Stimulated activated CD8-positive, alpha-beta memory T cell treated with anti-CD3 and anti-CD28 coated beads, Interleukin-12 subunit alpha, Interleukin-12 subunit beta, amount 100 ng/mL, for 1 hour (primary cell): Measurements from ENCODE around the gene BLMH.

Experiments used
- DNase-seq: peaks from one replicate; pipeline ENCODE4 v3.0.0-alpha.2; 2020; ENCODE audit warnings: low read depth

BLMH gene

DNA sequence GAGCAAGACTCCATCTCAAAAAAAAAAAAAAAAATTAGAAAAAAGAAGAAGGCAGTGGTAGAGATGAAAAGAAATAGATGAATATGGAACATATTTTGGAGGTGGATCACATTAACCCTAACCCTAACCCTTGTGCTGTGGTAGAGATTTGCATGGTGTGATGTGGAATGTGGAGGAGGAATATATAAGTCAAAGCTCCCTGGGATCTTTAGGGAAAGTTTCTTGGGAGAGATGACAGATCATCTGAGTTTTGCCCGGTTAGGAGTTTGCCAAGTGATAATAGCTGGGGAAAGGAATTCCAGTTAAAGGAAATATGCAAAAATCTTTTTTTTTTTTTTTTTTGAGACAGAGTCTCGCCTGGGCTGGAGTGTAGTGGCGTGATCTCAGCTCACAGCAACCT lies 13.0 kb upstream of the BLMH start:
- DNase-seq, result no peak

DNA sequence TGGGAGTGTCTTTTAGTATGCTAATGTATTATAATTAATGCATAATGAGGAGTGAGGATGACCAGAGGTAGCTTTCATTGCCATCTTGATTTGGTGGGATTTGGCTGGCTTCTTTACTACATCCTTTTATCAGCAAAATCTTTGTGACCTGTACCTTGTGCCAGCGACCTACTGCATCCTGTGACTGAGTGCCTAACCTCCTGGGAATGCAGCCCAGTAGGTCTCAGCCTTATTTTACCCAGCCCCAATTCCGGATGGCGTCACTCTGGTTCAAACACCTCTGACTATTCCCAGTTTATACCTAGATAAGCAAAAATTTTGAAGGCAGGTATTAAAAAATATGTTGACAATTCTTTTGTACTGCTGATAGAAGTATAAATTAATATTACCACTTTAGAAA lies 10.5 kb upstream of the BLMH start:
- no peak for DNase-seq

GRCh38 chr17:30300818-30301217 lies 9.1 kb upstream of the BLMH start:
- DNase-seq, result no peak

DNA sequence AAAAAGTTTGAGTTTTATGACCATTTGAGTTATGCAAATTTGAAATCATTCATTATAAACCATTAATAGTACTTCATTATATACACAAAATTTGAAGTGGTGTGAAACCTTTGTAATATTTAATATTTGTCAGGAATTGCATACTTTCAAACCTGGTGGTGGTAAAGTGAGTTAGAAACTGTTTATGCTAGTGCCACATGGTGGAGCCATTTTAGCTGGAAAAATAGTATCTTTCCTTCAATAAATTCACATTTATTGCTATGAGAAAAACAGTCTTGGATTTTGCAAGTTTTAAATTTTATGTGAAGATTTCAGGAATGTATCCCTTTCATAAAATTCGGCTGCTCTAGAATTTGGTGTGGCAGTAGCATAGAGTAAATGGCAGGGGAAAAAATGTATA lies 7.3 kb upstream of the BLMH start:
- DNase-seq, result no peak

DNA sequence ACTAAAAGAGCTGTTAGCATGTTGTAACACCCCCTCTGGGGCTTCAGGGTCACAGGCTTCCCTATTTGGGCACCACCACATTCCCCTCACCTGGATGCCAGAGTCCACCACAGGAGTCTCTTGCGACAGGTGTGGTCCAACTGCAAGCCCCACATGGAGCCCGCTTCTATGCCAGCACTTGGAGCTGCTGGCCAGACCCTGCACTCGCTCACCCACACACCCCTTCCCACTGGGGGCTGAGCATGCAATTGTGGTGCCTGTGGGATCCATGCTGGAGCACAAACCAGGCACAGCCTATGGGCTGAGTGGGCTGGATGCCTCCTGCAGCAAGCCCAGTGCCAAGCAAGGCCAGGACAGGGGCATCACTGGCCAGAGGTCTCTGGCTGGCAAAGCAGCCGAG lies 6.0 kb upstream of the BLMH start:
- DNase-seq, result no peak

DNA sequence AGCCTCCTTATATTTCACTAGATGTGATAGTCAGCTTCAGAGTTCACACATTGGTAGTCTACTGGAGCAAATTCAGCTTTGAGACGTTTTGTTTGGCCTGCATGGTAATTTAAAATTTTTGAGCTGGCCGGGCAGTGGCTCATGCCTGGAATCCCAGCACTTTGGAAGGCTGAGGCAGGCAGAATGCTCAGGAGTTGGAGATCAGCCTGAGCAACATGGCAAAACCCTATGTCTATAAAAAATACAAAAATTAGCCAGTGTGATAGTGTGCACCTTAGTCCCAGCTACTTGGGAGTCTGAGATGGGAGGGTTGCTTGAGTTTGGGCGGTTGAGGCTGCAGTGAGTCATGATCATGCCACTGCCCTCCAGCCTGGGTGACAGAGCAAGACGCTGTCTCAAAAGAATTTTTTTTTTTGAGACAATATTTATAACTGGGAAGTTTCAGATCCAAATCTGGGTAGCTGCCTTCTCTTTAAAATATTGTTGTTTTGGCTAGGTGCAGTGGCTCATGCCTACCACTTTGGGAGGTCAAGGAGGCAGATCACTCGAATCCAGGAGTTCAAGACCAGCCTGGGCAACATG lies 4.8 kb upstream of the BLMH start:
- DNase-seq, result no peak

DNA sequence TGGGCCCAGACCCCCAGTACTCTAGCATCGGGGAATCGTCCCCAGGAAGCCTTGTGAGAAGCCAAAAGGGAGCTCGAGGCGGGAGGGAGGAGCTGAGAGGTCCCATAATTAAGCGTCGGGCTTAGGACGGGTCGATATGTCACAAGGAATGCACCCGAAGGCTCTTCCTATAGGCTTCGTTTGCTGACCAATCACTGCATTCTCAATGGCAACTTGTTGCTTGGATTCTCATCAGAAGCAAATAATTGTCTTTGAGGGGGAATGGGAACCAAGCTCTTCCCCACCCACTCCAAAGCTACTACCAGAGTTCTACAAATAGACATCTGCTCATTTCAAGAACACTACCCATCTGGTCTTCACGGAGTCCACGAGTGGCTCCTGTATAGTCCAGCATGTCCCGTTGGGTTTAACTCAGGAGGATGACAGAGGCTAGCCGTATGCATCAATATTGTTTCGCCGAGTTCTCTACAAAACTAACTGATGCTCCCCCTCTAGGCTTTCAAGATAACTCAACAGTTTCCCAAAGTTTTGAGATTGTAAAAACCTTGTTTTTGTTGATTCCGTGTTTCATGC lies 628 bp upstream of the BLMH start:
- no peak for DNase-seq

DNA sequence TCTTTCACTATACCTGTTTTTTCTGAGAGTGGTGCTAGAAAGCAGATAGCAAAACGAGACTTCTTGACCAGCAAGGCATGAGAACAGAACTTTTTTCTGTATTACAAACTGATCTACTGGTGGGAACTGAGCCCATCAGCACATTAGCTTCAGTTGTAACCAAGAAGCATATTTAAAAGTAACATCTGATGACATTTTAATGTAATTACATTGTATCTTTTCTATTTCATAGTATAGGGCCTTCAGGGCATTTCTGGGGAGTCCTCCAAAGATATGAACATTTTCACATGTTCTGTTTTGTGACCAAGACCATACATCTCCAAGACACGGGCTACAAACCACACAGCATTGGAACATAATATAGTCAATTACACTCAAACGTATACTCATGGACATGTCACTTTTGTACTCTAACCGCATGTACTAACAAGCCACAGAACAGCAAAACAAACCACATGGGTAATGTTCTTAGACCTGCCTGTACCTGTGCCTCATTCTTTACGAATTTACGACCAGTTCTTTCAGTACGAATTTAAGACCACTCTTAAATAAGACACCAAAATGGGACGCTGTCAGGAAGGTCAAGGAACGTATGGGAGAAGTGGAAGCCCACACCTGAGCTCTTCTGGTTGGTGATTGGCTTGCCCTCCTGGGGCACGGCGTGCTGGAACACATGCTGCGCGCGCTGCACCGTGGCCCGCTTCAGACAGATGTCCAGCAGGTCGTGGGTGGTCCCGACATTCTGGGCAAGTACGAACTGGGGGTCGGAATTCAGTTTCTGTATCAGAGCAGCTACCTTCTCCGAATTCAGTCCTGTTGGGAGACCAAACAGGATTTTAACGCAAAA lies 825 bp downstream of the BLMH start:
- peak; percentile 6 for DNase-seq

- DNase-seq, result no peak
Observed at GRCh38 chr17:30290077-30290476, 1.7 kb downstream of the BLMH start.

- no peak for DNase-seq
Observed at GRCh38 chr17:30279156-30279555, 12.6 kb downstream of the BLMH start.

GRCh38 chr17:30278032-30278431 lies 13.7 kb downstream of the BLMH start:
- DNase-seq, result no peak

DNA sequence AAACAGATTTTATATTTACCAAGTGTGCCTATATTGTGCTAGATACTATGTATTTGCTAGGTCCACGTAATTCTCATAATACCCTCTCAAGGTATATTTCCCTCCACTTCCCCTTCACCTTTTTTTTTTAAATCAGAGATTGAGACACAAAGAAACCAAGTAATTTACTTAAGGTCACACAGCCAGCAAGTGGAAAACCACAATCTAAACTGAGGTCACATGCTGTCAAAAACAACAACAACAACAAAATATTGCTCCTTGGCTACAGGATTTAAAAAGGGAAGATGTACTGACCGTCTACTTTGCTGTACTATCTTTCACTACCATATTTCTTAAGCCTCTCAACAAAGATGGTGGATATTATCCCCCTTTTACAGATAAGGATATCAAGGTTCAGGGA lies 15.8 kb downstream of the BLMH start:
- DNase-seq, result no peak

- no peak for DNase-seq
Observed at GRCh38 chr17:30274887-30275286, 16.9 kb downstream of the BLMH start.

- DNase-seq, result no peak
Observed at GRCh38 chr17:30273373-30273772, 18.4 kb downstream of the BLMH start.

DNA sequence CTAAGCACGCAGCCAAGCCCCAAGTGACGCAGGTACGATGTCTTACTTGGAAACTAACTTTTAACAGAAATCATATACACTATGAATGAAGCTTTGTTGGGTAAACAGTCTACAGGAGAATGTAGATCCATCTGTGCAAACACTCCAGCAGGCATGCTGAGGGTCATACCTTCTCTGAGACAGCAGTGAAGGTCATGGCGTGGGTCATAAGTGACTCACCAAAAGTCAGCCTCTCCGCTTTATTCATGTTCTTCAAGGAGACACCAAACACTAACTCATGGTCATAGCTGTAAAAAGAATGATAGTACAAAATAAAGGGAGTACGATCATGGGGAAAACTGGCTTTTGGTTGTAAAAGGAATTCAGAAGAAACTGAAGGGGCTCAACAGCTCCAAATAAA lies 20.6 kb downstream of the BLMH start:
- DNase-seq, result no peak

- DNase-seq, result no peak
Observed at GRCh38 chr17:30267625-30268024, 24.1 kb downstream of the BLMH start.

DNA sequence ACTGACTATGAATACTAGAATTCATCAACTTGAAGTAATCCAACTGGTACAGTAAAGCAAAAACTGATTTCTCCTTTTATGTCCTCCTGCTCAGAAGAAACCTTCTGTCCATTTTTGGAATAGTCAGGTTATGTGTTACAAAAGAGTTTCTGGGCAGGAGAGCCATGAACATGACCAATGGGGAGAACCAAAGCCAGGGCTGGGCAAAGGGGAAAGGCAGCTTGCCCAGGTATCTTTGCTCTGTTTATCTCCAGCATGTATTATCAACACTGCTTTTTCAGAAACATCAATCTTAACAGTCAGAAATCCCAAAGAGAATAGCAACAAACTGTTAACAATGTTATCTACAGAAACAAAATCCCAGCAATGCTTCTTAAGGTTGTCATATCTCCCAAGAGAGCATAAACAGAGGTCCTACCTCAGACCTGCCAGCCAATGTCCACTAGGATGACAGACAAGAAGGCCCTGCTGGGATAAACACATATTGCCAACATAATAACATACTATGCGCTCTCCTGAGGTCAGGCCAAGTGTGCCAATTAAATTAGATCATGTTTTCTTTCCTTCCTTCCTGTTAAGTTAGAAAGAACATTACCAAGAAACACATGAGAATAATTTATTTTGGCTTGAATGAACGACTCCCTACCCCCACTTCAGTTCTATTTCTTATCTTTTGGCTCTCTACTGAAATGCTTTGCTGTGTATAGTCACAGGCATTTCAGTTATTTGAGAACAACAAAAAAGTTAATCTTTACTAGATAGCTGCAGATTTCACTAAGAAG lies 28.0 kb downstream of the BLMH start:
- no peak for DNase-seq

GRCh38 chr17:30256756-30257506 lies 34.8 kb downstream of the BLMH start:
- no peak for DNase-seq

DNA sequence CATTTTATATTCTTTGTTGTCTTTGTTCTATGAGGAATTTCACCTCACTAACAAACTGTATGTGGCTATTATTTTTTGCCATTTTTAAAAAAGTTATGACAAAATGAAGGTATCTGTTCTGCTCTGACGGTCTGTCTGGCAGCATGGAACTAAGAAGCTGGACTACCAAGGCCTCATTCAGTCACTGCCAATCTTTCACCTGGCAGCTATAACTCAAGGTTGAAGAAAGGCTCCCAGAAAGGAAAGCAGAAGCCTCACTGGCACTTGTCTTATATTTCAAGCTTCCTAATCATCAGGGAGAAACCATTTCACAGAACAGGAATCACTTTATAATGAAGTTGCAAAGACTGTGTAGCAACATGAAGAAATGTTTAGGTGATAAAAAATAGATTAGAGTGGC lies 37.6 kb downstream of the BLMH start:
- DNase-seq, result no peak

DNA sequence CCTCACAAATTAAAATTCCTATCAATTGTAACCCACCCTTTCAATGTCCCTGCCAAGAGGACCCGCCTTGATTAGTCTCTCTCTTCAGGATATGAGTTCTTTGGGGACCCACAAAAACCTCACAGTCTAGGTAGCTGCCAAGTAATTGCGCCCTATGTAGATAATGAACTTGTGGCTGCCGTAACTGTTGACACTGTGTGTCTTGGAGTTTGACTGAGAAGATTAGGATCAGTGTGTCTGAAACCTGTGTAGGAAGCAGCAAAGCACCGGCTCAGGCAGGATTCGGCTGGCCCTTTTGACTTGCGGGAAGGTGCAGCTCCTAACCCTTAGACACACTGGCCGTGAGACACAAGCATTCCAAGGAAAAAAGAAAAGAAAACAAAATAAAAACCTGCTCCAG lies 38.4 kb downstream of the BLMH start:
- no peak for DNase-seq

- no peak for DNase-seq
Observed at GRCh38 chr17:30251931-30252330, 39.8 kb downstream of the BLMH start.

DNA sequence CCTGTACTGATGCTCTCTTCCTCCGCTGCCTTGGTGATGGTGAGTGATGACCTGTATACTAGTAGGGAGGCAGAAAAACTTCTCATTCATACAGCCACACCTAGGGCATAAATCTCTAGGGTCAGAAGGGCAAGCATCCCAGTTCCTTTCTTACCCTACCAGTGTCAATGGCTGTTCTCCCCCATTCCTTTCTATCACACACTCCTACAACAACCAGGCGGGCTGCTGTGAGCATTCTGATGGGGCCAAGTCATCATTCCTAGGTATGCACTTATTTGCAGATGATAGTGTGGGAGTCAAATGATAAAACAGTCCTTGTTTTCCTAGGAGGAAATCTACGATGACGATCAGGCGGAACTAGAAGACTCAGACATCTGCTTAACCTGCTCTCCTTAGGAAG lies 42.3 kb downstream of the BLMH start:
- no peak for DNase-seq
